Astrocyte (in vitro differentiated cells and primary cell): ENCODE measurements around the gene SEC24D.

Experiments
- EZH2 ChIP-seq: IDR thresholded peaks from 2 replicates; pipeline ENCODE4 v1.6.1; 2012; ENCODE audit warnings: mild to moderate bottlenecking, low read length, inconsistent platforms; ENCODE audit not compliant: insufficient read depth
- TF ChIP-seq, protein P1 (sequence below): IDR thresholded peaks from 2 replicates; pipeline ENCODE4 v1.5.1; 2011; ENCODE audit warnings: low read depth, mild to moderate bottlenecking, inconsistent platforms, low read length, moderate library complexity; ENCODE audit not compliant: insufficient read depth

DNA sequence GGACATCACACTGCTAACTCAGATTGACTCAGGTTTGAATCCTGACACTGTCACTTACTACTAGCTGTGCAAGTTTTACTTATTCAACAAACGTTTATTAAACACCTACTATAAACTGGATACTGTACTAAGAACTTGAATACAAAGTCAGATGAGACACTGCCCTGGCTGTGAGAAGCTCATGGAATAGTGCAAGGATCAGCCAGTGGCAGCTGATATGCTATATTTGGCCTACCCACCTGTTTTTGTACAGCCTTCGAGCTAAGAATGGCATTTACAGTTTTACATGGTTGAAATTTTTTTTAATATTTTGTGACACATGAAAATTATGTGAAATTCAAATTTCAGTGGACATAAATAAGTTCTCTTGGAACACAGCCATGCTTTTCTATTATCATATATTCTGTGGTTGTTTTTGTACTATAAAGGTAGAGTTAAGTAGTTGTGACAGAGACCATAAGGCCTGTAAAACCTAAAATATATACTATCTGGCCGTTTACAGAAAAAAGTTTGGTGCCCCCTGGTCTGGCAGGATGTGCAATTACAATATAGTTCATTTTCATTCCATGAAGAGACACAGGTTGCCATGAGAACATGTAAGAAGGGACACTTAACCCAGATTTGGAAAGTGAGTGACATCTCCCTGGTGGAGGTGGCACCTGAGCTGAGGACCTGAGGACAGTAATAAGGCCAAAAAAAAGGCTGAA is 3.4 kb upstream of the SEC24D start:
- TF ChIP-seq, protein P1, sequence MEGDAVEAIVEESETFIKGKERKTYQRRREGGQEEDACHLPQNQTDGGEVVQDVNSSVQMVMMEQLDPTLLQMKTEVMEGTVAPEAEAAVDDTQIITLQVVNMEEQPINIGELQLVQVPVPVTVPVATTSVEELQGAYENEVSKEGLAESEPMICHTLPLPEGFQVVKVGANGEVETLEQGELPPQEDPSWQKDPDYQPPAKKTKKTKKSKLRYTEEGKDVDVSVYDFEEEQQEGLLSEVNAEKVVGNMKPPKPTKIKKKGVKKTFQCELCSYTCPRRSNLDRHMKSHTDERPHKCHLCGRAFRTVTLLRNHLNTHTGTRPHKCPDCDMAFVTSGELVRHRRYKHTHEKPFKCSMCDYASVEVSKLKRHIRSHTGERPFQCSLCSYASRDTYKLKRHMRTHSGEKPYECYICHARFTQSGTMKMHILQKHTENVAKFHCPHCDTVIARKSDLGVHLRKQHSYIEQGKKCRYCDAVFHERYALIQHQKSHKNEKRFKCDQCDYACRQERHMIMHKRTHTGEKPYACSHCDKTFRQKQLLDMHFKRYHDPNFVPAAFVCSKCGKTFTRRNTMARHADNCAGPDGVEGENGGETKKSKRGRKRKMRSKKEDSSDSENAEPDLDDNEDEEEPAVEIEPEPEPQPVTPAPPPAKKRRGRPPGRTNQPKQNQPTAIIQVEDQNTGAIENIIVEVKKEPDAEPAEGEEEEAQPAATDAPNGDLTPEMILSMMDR: no peak
- TF ChIP-seq EZH2: no peak
